NOMO-1 treated with DMSO at 0.1 percent for 48 hours (cell line): Measurements from ENCODE around the gene SLC13A3.
"Not testable (repeated sequence)": the region's sequence is repeated elsewhere in the genome, so short reads cannot be mapped to it uniquely, and the experiment has no call there.

Experiments
- DNase-seq: peaks from one replicate; lab custom pipeline; 2025; ENCODE audit not compliant: unreplicated experiment; lab: John Stamatoyannopoulos, UW

SLC13A3 gene

DNA sequence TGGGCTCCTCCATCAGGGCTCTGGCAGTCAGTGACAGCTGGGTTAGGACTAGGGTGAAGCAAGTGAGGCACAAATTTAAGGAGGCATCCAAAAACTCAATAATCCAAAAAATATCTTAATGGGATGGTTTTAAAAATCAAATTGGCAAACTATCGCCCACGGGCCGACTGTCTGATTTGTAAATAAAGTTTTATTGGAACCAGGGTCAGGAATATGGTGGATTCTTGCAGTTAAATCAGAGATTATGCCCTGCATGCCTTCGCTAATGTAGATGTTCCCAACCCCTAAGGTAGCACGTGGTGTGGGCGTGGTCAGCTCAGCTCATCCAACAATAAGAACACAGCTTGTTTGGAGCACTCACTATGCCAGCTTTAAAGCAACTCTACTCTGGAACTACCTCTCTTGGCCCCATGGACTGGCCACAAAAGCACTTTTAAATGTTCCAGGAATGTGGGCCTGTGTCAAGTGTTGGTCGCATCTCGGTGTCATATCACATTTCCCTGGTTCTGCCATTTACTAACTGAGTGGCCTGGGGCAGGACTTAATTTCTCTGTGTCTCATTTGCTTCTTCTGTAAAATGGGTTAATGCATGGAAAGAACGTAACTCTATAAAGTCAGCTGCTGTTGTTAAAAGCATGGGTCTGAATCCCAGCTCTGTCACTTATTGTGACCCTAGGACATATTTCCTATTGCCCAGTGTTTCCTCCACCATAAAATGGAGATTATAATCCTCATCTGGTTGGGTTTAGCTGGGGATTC, 31.0 kb upstream of the SLC13A3 start:
- no peak for DNase-seq

DNA sequence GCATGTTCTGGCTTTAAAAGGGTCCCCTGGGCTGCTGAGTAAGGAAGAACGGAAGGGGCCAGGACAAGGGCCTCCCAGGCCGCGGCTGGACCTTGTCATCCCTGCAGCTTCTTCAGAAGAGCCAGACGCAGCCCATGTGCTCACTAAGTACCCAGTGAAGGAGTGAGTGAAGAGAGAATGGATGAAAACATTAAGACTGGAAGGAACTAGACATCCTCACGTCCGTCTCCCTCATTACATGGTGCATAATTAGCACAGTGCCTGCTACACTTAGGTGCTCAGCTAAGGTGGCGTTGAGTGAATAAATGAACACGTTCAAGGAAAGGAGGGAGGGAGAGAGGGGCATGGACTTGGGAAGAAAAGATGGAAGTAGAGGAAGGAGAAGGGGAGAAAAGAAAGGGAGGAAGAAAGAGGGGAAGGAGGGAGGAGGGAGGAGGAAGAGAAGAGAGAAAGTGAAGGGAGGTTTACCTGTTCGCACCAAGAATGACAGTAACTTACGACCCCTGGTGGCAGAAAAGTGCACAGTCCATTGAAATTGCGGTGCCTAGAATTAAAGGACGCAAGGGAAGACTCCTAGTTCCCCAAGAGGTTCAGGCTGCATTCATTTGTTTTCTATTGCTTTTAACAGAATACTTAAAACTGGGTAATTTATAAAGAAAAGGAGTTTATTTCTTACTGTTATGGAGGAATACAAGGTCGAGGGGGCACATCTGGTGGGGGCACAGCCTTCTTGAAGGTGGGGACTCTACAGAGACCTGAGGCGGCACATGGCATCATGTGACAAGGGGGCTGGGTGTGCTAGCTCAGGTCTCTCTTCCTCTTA, 30.0 kb upstream of the SLC13A3 start:
- DNase-seq = peak; percentile 69

DNA sequence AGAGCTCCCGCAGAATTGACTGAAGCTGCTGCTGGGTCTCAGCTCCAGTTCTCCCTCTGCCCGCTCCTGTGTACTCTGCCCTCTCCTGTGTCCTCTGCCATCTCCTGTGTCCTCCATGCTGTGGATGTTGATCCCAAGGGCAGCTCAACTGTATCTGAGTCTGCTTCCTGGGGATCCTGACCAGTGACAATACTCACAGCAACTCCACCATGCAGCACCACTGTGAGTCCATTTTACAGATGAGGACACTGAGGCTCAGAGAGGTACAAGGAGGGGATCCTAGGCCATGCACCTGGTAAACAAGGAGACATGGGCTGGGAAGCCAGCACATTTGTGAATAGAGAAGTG, 29.4 kb upstream of the SLC13A3 start:
- no peak for DNase-seq

- DNase-seq = no peak
Measured at GRCh38 chr20:46678516-46678915, 27.3 kb upstream of the SLC13A3 start.

DNA sequence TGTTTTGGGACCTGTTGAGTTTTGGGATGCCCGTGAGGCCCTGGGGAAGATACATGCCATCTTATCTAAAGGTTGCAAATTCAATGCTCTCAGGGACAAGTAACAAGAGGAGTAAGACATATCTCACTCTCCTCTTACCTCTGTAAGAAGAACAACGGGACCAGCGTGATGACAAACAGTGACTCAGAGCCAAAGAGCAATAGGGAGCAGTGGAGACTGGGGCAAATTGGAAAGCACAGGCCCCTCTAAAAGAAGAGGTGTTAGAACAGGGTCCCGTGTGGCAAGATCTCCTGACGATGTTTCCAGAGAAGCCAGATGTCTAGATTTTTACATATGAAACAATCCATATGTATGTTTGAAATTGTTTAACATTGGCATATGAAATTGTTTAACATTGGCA, 26.3 kb upstream of the SLC13A3 start:
- no peak for DNase-seq

DNA sequence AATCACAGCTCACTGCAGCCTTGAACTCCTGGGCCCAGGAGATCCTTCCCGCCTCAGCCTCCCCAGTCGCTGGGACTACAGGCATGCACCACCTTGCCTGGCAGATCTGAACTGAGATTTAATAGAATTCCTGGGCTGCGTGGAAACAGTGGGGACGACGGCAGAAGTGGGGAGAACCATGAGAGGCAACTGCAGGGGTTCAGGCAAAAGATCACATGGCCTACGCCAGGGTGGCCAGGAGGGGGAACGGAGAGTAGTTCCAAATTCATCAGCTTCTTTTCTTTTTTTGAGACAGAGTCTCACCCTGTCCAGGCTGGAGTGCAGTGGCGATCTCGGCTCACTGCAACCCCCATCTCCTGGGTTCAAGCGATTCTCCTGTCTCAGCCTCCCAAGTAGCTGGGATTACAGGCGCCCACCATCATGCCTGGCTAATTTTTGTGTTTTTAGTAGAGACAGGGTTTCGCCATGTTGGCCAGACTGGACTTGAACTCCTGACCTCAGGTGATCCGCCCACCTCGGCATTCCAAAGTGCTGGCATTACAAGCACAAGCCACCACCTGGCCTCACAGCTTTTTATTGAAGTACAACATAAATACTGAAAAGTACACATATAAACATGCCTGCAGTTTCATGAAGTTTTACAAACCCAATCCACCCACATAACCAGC, 25.5 kb upstream of the SLC13A3 start:
- not testable (repeated sequence) for DNase-seq

DNA sequence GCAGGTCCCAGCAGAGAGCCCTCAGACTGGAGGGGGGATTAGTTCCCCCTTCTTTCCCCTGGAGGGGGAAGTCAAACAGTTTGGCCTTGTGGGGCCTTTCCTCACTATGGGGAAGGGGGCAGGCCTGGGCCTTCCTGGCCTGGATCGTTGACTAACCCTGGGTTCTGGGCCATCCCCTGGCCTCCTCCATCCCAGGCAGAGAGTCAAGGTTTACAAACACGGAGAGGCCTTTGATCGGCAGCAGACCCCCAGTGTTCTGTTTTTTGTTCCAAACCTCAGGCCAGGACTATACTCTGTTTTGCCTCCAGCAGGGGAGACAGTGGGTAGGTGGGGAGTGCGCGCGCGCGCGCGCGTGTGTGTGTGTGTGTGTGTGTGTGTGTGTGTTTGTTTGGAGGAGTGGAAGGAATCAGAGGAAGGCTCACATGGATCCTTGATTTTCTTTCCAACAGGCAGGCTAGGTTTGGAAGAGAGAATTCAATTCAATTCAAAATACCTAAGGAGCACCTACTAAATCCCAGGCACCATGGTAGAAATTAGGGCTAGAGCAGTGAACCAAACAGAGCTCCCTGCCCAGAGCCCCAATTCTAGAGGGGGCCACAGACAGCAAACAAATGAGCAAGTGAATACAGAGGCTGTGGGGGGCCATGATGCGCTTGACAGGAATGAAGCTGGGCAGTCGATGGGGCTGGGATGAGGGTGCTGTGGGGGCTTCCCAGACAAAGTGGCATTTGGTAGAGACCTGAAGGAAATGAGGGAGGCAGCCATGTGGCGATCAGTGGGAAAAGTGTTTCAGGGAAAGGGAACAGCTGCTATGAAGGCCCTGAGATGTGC, 23.2 kb upstream of the SLC13A3 start:
- no peak for DNase-seq

DNA sequence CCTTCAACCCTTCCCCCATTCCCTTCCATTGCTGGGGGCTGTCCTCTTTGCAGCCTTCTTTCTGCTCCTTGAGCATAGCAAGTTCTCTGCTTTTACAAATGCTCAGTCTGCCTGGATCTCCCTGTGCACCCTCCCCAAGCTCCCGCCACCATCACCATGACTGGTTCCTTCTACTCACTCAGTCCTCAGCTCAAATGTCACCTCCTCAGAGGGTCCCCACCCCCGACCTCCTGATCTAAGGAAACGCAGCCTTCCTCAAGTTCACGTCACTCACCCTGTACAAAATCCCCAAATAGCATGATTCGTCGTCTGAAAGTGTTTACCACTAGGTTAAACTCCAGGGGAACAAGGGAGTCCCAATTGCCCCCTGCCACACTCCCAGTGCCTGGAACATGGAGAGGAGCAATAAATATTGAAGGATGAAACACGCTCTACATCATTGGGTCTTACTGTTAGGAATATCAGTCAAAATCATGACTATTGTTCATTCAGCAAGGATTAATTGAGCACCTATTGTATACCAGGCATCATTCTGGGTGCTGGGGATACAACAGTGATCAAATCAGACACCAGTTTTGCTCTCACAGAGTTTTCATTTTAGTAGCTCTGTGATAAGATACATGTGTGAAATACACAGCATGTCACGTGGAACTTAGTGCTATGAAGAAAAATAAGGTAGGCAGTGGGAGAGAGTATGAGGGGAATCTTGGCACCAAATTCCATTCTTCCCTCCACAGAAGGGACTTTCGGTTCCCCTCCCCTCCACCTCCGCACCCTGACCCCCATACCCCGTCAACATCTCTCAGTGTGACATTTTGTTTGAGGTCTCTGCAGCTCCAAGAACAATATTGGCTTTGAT, 22.4 kb upstream of the SLC13A3 start:
- DNase-seq = no peak

GRCh38 chr20:46672543-46673148, 21.4 kb upstream of the SLC13A3 start:
- no peak for DNase-seq

- no peak for DNase-seq
Measured at GRCh38 chr20:46671866-46672542, 20.7 kb upstream of the SLC13A3 start.

DNA sequence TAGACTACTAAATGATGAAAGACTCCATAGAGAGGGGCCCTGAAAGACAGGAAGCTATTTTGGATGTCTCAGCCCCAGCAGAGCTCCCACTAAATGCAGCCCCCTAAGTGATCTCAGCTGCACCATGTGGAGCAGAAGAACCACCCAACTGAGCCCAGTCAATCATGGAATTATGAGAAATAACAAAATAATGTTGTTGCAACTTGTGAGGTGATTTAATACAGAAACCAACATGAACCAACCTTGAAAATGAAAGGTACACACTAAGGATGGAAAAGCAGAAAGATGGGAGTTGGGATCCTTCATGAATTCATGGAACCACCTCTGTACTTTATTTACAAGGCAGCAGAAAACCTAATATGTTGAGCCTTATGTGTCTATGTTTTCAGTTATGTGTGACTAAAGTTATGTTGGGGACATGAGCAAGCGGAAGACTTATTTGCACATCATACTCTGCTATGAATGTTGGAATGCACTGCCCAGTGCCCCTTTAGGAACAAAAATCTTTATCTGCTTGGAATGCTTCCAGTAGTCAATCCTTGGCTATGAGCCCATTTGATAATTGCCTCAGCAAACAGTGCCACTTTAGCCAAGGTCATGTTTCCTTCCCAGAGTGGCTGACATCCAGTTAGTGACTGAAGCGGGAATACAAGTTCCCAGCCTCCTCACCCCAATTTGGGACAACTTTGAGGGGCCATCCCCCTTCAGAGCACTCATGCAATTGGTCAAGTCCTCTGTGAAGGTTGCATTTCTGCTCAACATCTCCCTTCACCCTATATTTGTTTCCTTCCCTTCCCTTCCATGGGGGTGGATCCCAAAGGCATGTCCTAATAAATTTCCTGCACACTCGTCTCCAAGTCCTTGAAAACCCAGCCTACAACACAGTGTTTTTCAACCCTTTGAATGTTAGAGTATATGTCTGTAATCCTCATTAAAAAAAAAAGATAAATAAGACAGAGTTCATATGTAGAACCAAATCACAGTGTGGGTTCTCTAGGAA, 19.6 kb upstream of the SLC13A3 start:
- no peak for DNase-seq

DNA sequence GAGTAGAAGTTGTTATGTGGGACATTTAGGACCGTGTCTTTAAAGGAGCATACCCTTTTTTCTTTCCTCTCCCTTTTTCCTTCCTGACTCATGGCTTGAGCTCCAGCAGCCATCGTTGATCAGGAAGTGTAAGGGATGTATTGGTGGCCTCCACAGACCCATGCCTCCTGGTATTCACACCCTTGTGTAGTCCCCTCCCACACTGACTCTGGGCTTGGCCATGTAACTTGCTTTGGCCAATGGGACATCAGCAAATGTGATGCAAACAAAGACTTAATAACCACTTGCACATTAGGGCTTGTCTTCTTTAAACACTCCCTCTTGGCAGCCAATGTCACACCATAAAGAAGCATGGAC, 18.9 kb upstream of the SLC13A3 start:
- no peak for DNase-seq

- no peak for DNase-seq
Measured at GRCh38 chr20:46666818-46667515, 15.7 kb upstream of the SLC13A3 start.

DNA sequence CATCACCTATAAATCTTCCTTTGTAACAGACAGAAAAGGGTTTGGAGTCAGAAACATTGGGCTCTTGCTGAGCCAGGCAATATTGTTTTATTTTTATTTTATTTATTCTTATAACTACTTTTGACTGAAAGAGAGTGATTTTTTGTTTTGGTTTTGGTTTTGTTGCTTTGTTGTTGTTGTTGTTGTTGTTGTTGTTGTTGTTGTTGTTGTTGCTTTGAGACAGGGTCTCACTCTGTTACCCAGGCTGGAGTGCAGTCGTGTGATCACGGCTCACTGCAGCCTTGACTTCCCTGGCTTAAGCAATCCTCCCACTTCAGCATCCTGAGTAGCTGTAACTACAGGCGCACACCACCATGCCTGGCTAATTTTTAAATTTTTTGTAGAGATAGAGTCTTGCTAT, 15.0 kb upstream of the SLC13A3 start:
- no peak for DNase-seq

- DNase-seq = no peak
Measured at GRCh38 chr20:46665602-46666001, 14.3 kb upstream of the SLC13A3 start.

DNA sequence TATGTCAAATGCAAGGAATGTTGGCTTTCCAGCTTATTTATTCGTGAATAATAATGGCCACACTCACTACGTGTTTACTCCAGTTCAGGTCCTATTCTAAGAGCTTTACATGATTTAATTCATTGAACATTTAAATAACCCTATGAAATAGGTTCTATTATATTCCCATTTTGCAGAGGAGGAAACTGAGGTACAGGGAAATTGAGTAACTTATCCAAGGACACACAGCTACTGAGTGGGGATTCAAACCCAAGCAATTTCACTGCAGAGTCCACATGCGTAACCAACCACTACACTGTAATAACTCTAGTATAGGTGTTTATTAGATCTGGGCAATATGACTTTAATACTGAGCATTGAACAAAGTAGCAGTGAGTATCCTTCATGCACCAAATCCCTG, 12.3 kb upstream of the SLC13A3 start:
- no peak for DNase-seq

GRCh38 chr20:46661659-46662058, 10.4 kb upstream of the SLC13A3 start:
- DNase-seq = no peak
